ENCODE data around the gene HYOU1. TPM values are rescaled to one million over a fixed set of nuclear protein-coding genes. Genes with fewer than 3 reads are reported as not detected.

Gene HYOU1
- total RNA-seq, 1 experiment from 2014 or later = 27.3 TPM

DNA sequence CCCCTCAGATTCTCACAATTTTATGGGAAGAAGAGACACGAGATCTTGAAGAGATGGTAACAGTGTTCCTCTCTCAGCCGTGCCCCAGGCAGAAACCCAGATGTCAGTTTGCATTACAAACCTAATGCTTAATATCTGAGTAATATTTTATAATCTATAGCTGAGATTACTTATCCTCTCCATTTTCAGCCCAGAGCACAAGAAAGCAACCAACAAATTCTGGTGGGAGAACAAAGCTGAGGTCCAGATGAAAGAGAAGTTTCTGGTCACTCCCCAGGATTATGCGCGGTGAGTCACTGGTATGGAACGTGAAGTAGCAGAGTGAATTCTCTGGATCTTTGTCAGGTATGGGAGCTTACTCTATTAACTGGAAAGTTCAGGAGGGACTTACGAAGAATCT lies 58.2 kb downstream of the HYOU1 start:
- H3K9ac ChIP-seq (ENCODE audit: low read length) = peak overlapping the region; percentile 80
- H3K27ac ChIP-seq (ENCODE audit: low read length) = no peak overlapping the region
- H2AFZ ChIP-seq (ENCODE audit: low read length) = no peak overlapping the region
- H3K9me3 ChIP-seq (ENCODE audit: low read length) = no peaks in the 10 kb centered on the region
- no peaks in the 10 kb centered on the region for H3K9me2 ChIP-seq (replicated peaks; ENCODE audit: insufficient read depth, low read length)
- H3K4me1 ChIP-seq (ENCODE audit: low read length) = peaks cover 11% of the 10 kb centered on the region
- H4K20me1 ChIP-seq (ENCODE audit: insufficient read depth, low read depth, low read length) = no peaks in the 10 kb centered on the region
- peak overlapping the region; percentile 83 for H3K4me3 ChIP-seq (ENCODE audit: low read length)
- H3K27me3 ChIP-seq (ENCODE audit: low read length) = no peaks in the 10 kb centered on the region
- H3K79me2 ChIP-seq (ENCODE audit: low read length) = peaks cover 33% of the 10 kb centered on the region
- H3K4me2 ChIP-seq (ENCODE audit: low read depth, low read length, poor library complexity, severe bottlenecking) = peak overlapping the region; percentile 80
- DNase-seq = no peak
- H3K36me3 ChIP-seq (ENCODE audit: insufficient read depth, low read length) = no peaks in the 10 kb centered on the region

DNA sequence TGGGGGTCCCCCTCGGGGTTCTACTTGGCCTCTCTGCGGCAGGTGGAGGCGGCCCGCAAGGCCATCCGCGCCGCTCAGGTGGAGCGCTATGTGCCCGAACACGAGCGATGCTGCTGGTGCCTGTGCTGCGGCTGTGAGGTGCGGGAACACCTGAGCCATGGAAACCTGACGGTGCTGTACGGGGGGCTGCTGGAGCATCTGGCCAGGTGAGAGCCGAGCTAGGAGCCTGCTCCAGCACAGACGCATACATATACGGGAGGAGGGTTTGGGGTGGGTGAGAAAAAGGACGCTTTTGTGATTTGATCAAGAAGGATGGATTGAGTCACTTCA lies 58.7 kb downstream of the HYOU1 start:
- DNase-seq = peak; percentile 43
- peak overlapping the region; percentile 83 for H3K4me3 ChIP-seq (ENCODE audit: low read length)
- H3K36me3 ChIP-seq (ENCODE audit: insufficient read depth, low read length) = no peaks in the 10 kb centered on the region
- H4K20me1 ChIP-seq (ENCODE audit: insufficient read depth, low read depth, low read length) = no peaks in the 10 kb centered on the region
- peaks cover 11% of the 10 kb centered on the region for H3K4me1 ChIP-seq (ENCODE audit: low read length)
- peak overlapping the region; percentile 80 for H3K4me2 ChIP-seq (ENCODE audit: low read depth, low read length, poor library complexity, severe bottlenecking)
- no peak overlapping the region for H2AFZ ChIP-seq (ENCODE audit: low read length)
- no peaks in the 10 kb centered on the region for H3K27me3 ChIP-seq (ENCODE audit: low read length)
- no peaks in the 10 kb centered on the region for H3K9me2 ChIP-seq (replicated peaks; ENCODE audit: insufficient read depth, low read length)
- H3K79me2 ChIP-seq (ENCODE audit: low read length) = peaks cover 33% of the 10 kb centered on the region
- peak overlapping the region; percentile 80 for H3K9ac ChIP-seq (ENCODE audit: low read length)
- no peaks in the 10 kb centered on the region for H3K9me3 ChIP-seq (ENCODE audit: low read length)
- no peak overlapping the region for H3K27ac ChIP-seq (ENCODE audit: low read length)

DNA sequence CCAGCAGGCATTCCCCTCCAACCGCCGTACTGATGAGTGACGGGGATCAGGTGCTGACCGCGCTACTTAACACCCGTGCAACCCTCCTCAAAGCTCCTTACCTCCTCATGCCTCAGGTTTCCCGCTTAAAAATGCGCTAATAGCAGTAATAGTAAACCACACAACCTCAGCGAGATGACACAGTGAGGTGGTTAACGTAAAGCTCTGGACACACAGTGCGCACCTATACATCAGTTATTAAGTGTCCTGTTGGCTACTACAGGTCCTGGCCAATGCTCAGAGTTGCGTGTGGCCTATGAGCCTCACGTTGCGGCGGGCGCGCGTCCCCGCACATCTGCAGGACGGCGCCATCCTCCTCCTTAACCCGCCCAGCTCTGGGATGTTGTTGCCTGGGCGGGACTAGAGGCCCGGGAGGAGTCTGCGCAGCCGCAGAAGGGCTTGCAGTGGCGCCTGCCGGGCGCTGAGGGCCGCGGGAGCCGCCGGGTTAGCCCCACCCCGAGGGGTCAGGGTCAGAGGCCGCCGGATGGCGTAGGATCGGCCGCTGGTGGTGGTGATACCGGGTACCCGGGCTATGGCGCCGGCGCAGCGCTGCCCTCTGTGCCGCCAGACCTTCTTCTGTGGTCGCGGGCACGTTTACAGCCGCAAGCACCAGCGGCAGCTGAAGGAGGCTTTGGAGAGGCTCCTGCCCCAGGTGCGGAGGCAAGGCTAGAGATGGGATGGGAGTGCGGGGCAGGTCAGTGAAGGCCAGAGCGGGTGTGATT lies 59.2 kb downstream of the HYOU1 start, which contains the start of gene CENATAC:
Gene CENATAC (plus strand): TSS at position 512 of the 761 bp plus-strand sequence. CDS start 60 bp downstream, at position 572.
- Histone ChIP-seq H3K9me3 (ENCODE audit: low read length) (no peaks in the 10 kb centered on the region), H2AFZ (ENCODE audit: low read length) (peak within 1 kb of the TSS; percentile 63), H4K20me1 (ENCODE audit: insufficient read depth, low read depth, low read length) (no peaks in the 10 kb centered on the region), H3K4me2 (ENCODE audit: low read depth, low read length, poor library complexity, severe bottlenecking) (peak within 1 kb of the TSS; percentile 80), H3K27ac (ENCODE audit: low read length) (peak within 1 kb of the TSS; percentile 26; the same call in 1 of the 2 replicates), H3K27me3 (ENCODE audit: low read length) (no peaks in the 10 kb centered on the region), H3K4me3 (ENCODE audit: low read length) (peak within 1 kb of the TSS; percentile 83), H3K36me3 (ENCODE audit: insufficient read depth, low read length) (no peaks in the 10 kb centered on the region), H3K79me2 (ENCODE audit: low read length) (peaks cover 33% of the 10 kb centered on the region), H3K4me1 (ENCODE audit: low read length) (peaks cover 11% of the 10 kb centered on the region), H3K9ac (ENCODE audit: low read length) (peak within 1 kb of the TSS; percentile 80), H3K9me2 (replicated peaks; ENCODE audit: insufficient read depth, low read length) (no peaks in the 10 kb centered on the region)
- DNase-seq = peak; percentile 93

DNA sequence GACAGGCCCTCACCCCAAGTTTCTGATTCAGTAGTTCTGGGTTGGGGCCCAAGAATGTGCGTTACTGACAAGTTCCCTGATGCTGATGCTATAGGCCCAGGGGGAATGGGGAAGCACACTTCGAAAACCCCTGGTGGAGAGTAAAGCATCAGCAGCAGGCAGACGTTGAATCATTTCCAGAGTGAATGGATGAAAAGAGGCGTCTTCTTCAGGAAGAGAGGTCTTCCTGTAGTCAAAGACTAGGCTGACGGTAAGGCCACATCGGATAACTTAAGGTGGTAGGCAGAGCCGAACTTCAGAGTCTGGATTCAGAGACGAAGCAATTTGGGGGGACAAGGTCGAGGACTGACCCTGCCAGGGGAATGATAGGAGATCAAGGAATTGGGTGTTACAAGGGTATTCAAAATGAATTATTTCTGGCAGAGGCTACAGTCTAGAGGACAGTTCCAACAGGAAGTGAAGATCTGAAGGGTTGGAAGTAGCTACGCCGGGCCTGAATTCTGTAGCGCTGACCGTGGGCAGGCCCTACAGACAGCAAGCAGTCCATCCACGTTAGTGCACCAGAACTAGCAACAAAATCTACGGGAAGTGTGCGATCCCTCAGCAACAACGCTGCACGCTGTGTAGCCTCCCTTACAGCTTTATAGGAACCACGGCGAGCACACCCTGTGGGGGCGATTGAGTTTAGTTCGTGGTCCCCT lies 59.9 kb downstream of the HYOU1 start:
- Histone ChIP-seq H2AFZ (ENCODE audit: low read length) (peak overlapping the region; percentile 63), H3K4me1 (ENCODE audit: low read length) (peaks cover 11% of the 10 kb centered on the region), H3K27ac (ENCODE audit: low read length) (peak overlapping the region; percentile 26; the same call in 1 of the 2 replicates), H3K9me3 (ENCODE audit: low read length) (no peaks in the 10 kb centered on the region), H3K4me3 (ENCODE audit: low read length) (peak overlapping the region; percentile 83), H3K79me2 (ENCODE audit: low read length) (peaks cover 33% of the 10 kb centered on the region), H3K9ac (ENCODE audit: low read length) (peak overlapping the region; percentile 80), H4K20me1 (ENCODE audit: insufficient read depth, low read depth, low read length) (no peaks in the 10 kb centered on the region), H3K9me2 (replicated peaks; ENCODE audit: insufficient read depth, low read length) (no peaks in the 10 kb centered on the region), H3K36me3 (ENCODE audit: insufficient read depth, low read length) (no peaks in the 10 kb centered on the region), H3K4me2 (ENCODE audit: low read depth, low read length, poor library complexity, severe bottlenecking) (peak overlapping the region; percentile 80), H3K27me3 (ENCODE audit: low read length) (no peaks in the 10 kb centered on the region)
- DNase-seq = peak; percentile 56

Small RNA genes lying within 50 kb of the gene (small RNA-seq; reads per million reads assigned to genes)
- not detected for gene AP003392.2
- not detected for gene RF00017
- not detected for gene RF00019

Other genes starting within 250 kb of the HYOU1 start
- gene CXCR5, start 173.3 kb downstream of the HYOU1 start, total RNA-seq (2014; rRNA removed; shearing (Covaris generic); ENCODE audit: low replicate concordance) = 0.71 and 1.2 TPM in 2 replicates
- gene BCL9L, start 131.3 kb downstream of the HYOU1 start, total RNA-seq (2014; rRNA removed; shearing (Covaris generic); ENCODE audit: low replicate concordance) = 0.18 and 0.56 TPM in 2 replicates
- gene UPK2, start 100.9 kb downstream of the HYOU1 start, total RNA-seq (2014; rRNA removed; shearing (Covaris generic); ENCODE audit: low replicate concordance) = not detected in 2 replicates
- gene FOXR1, start 85.4 kb downstream of the HYOU1 start, total RNA-seq (2014; rRNA removed; shearing (Covaris generic); ENCODE audit: low replicate concordance) = not detected in 2 replicates
- 14.2 and 25.0 TPM in 2 replicates for gene CENATAC, start 59.1 kb downstream of the HYOU1 start, total RNA-seq (2014; rRNA removed; shearing (Covaris generic); ENCODE audit: low replicate concordance)
- 547 and 607 TPM in 2 replicates for gene RPS25, start 38.9 kb downstream of the HYOU1 start, total RNA-seq (2014; rRNA removed; shearing (Covaris generic); ENCODE audit: low replicate concordance)
- gene TRAPPC4, start 38.4 kb downstream of the HYOU1 start, total RNA-seq (2014; rRNA removed; shearing (Covaris generic); ENCODE audit: low replicate concordance) = 26.3 and 33.0 TPM in 2 replicates
- 4.7 and 7.4 TPM in 2 replicates for gene SLC37A4, start 26.3 kb downstream of the HYOU1 start, total RNA-seq (2014; rRNA removed; shearing (Covaris generic); ENCODE audit: low replicate concordance)
- 19.2 and 25.5 TPM in 2 replicates for gene VPS11, start 10.6 kb upstream of the HYOU1 start, total RNA-seq (2014; rRNA removed; shearing (Covaris generic); ENCODE audit: low replicate concordance)
- 7.5 and 12.7 TPM in 2 replicates for gene HMBS, start 27.7 kb upstream of the HYOU1 start, total RNA-seq (2014; rRNA removed; shearing (Covaris generic); ENCODE audit: low replicate concordance)
- gene DPAGT1, start 44.6 kb upstream of the HYOU1 start, total RNA-seq (2014; rRNA removed; shearing (Covaris generic); ENCODE audit: low replicate concordance) = 10.0 and 27.3 TPM in 2 replicates
- gene C2CD2L, start 50.1 kb upstream of the HYOU1 start, total RNA-seq (2014; rRNA removed; shearing (Covaris generic); ENCODE audit: low replicate concordance) = 10.1 and 11.9 TPM in 2 replicates
- 16.3 and 22.4 TPM in 2 replicates for gene HINFP, start 64.4 kb upstream of the HYOU1 start, total RNA-seq (2014; rRNA removed; shearing (Covaris generic); ENCODE audit: low replicate concordance)
- gene ABCG4, start 91.8 kb upstream of the HYOU1 start, total RNA-seq (2014; rRNA removed; shearing (Covaris generic); ENCODE audit: low replicate concordance) = not detected in 2 replicates
- 2.7 and 7.5 TPM in 2 replicates for gene NLRX1, start 111.5 kb upstream of the HYOU1 start, total RNA-seq (2014; rRNA removed; shearing (Covaris generic); ENCODE audit: low replicate concordance)
- gene NHERF4, start 128.3 kb upstream of the HYOU1 start, total RNA-seq (2014; rRNA removed; shearing (Covaris generic); ENCODE audit: low replicate concordance) = not detected in 2 replicates
- 18.0 and 34.0 TPM in 2 replicates for gene CBL, start 149.1 kb upstream of the HYOU1 start, total RNA-seq (2014; rRNA removed; shearing (Covaris generic); ENCODE audit: low replicate concordance)

Data from Karpas-422 (cell line).